RWPE1 (cell line): ENCODE results near the gene CYB5R4.

ENCODE experiments used
- CTCF ChIA-PET: fragments of 350-600 bp; sonication (Branson Sonifier 250); formaldehyde crosslinking; extraction: SDS; loops from one replicate; lab custom pipeline; 2021; lab: Yijun Ruan, JAX
- POLR2A ChIA-PET: fragments of 400-600 bp; formaldehyde crosslinking; extraction: SDS; loops from one replicate; lab custom pipeline; 2020; ENCODE audit warnings: antibody characterized with exemption; ENCODE audit not compliant: low non-redundant PET; lab: Yijun Ruan, JAX
- DNase-seq: peaks from one replicate; pipeline ENCODE4 v3.0.0; 2012; ENCODE audit warnings: low spot score
- H3K27ac ChIP-seq: fragments of 450-650 bp; 2 replicates; pipeline ENCODE4 v1.5.1; 2017
- TF ChIP-seq, protein P1 (sequence below): fragments of 450-650 bp; conservative IDR thresholded peaks from 2 replicates; pipeline ENCODE4 v1.5.1; 2017; ENCODE audit warnings: low read depth, mild to moderate bottlenecking

The CYB5R4 gene

GRCh38 chr6:83849610-83850009 lies 9.9 kb upstream of the CYB5R4 start:
- TF ChIP-seq, protein P1, sequence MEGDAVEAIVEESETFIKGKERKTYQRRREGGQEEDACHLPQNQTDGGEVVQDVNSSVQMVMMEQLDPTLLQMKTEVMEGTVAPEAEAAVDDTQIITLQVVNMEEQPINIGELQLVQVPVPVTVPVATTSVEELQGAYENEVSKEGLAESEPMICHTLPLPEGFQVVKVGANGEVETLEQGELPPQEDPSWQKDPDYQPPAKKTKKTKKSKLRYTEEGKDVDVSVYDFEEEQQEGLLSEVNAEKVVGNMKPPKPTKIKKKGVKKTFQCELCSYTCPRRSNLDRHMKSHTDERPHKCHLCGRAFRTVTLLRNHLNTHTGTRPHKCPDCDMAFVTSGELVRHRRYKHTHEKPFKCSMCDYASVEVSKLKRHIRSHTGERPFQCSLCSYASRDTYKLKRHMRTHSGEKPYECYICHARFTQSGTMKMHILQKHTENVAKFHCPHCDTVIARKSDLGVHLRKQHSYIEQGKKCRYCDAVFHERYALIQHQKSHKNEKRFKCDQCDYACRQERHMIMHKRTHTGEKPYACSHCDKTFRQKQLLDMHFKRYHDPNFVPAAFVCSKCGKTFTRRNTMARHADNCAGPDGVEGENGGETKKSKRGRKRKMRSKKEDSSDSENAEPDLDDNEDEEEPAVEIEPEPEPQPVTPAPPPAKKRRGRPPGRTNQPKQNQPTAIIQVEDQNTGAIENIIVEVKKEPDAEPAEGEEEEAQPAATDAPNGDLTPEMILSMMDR = no peak
- CTCF ChIA-PET = interaction anchor here (0.6 to 0.7 kb wide), 2 partner anchors 34 to 296 kb away, joined by 3 to 4 read pairs; no protein-coding TSS in a partner anchor
- H3K27ac ChIP-seq = no peak overlapping the region
- POLR2A ChIA-PET = no interaction called here
- DNase-seq = no peak

DNA sequence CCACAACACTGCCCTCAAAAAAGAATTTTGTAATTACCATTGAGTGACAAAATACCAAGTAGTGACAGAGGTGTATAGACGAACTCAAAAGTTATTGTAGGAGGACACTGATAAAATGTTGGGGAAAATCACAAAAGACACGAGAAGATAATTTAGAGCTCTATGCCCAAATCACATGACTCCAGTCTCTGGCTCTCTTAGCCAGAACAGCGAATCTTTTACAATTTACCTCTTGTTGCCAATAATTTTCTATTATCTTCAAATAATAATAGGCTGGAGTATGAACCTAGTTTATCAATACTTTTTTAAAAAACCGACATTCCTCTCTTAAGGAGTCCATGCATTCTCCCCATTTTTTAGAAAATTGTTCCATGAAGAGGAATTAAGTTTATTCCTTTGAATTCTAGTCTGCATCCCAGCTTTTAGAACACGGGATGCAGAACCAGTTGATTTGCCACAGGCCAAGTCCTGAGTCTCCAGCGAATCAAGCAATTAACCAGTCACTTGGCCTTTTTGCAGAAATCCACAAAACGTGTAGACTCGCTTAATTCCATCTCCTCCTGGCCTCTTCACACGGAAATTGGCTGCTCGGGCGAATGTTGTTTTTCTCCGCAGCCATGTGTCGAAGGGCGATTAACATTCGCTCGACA lies 6.8 kb upstream of the CYB5R4 start:
- POLR2A ChIA-PET = no interaction called here
- no peak overlapping the region for H3K27ac ChIP-seq
- CTCF ChIA-PET = no interaction called here
- no peak for DNase-seq
- TF ChIP-seq, protein P1 = no peak

DNA sequence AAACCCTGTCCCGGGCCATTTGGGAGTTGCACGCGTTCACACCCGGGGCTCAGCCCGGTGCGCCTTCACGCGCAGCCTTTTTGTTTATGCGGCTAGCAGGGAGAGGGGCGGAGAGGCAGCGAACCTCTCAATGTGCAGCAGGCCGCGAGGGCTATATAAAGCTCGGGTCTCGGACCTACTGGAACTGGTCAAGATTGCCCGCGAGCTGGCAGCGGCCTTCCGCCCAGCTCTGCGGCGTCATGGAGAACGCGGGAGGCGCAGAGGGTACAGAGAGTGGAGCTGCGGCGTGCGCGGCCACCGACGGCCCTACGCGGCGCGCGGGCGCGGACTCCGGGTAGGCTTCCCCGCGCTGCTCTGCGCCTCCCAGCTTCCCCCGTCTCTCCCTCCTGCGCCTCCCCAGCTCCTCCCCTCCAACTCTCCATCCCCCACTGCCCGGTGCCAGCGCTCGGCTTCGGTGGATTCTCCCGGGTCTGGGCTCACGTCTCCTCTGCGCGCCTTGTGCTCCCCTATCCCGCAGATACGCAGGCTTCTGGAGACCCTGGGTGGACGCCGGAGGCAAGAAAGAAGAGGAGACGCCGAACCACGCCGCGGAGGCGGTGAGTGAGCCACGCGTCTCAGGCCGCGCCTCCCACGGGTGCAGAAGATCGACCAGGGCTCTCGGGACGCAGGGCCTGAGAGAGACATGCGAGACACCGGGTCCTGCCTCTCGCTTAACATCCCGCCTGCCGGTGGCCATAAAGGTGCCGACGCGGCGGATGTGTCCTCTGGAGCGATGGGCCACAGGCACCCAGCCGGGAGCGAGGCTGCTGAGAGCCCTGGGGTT lies 6.1 kb upstream of the CYB5R4 start, which contains the start of gene RIPPLY2:
TSS of gene RIPPLY2 (plus strand) at position 183 of the 823 bp plus-strand sequence. CDS start at position 240, 57 bp downstream.
- CTCF ChIA-PET = no interaction called here
- DNase-seq = no peak

GRCh38 chr6:83854001-83854501 lies 5.4 kb upstream of the CYB5R4 start:
- H3K27ac ChIP-seq = no peak overlapping the region
- CTCF ChIA-PET = no interaction called here
- TF ChIP-seq, protein P1 = no peak
- POLR2A ChIA-PET = no interaction called here
- no peak for DNase-seq

More for the DNA sequence above, 6.1 kb upstream of the CYB5R4 start, which contains the start of gene RIPPLY2:
- H3K27ac ChIP-seq = no peak within 1 kb of the TSS
- POLR2A ChIA-PET = no interaction called here
- TF ChIP-seq, protein P1 = no peak

DNA sequence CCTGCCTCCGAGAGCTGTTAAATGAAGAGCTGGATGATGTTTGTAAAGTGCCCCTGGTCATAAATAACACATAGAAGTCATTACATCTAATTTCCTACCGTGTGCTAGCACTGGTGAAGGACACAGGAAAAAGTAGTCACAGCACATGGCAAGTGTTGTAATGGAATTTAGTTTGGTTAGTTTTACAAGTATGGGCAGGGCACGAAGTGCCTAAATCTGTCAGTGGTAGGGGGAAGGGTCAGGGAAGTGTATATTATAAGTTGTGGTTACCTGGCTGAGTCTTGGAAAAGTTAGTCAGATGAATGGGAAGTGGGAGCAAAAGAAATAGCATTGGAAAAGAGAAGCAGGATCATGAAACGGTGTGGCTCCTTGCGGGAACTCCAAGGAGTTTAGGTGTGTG lies 4.7 kb upstream of the CYB5R4 start:
- no peak overlapping the region for H3K27ac ChIP-seq
- CTCF ChIA-PET = no interaction called here
- DNase-seq = no peak
- POLR2A ChIA-PET = no interaction called here
- TF ChIP-seq, protein P1 = no peak

GRCh38 chr6:83860359-83860755 lies 868 bp downstream of the CYB5R4 start:
- H3K27ac ChIP-seq = peak overlapping the region; percentile 67
- CTCF ChIA-PET = no interaction called here
- POLR2A ChIA-PET = interaction anchor here (0.6 kb wide), 1 partner anchor 246 kb away, joined by 3 read pairs; no protein-coding TSS in a partner anchor
- TF ChIP-seq, protein P1 = no peak
- DNase-seq = no peak
